LoVo (cell line): ENCODE measurements around the gene KBTBD13.
"Not testable (repeated sequence)": the region's sequence is repeated elsewhere in the genome, so short reads cannot be mapped to it uniquely, and the experiment has no call there.

Experiments used
- DNase-seq: peaks from one replicate; pipeline ENCODE4 v3.0.0-alpha.2; 2016; ENCODE audit warnings: low spot score

KBTBD13 gene

DNA sequence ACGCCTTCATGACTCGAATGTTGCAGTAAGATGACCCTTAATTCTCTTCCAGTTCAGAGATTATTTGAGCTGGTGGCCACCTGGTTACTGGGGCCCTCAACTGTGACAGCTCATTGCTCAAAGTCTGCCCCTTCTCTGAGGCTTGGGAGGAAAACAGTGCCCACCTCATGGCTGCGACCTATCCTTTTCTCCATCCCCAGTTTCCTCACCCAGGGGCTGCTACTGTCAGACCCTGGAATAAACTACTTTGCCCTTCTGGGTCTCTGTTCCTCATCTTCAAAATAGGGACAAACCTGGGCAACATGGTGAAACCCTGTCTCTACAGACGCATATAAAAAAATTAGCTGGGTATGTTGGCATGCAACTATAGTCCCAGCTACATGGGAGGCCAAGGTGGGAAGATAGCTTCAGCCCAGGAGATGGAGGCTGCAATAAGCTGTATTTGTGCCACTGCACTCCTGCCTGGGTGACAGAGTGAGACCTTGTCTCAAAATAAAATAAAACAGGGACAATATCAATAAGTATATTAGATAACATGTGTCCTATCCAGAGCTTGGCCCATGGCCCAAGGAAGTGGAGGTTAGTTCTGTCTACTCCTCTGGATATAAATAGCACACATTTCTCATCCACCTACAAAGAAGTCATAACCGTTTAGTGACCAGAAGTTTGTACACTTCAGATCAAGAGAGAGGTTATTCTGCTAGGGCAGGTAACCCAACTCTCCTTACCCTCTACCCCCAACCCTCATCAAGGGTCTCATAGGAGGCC lies 6.6 kb upstream of the KBTBD13 start:
- DNase-seq = no peak

DNA sequence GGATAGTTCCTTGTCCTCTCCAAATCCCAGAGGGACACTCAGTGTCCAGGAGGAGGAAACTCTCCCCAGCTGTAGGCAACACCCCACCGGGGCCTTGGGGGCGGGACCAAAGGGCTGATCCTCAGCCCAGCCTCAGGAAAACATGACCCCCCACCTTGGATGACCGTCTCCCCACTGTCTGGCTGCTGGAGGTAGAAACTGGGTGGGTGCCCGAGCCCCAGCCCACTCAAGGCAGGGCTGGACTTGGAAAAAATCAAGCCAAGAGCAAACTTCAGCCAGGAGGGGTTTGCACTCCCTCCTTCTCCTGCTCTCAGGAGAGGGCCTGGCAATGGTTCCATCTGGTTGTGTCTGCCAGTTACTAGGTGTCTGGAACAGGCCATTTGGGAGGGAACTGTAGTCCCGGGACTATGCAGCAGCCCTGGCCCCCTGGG lies 5.2 kb upstream of the KBTBD13 start:
- no peak for DNase-seq

DNA sequence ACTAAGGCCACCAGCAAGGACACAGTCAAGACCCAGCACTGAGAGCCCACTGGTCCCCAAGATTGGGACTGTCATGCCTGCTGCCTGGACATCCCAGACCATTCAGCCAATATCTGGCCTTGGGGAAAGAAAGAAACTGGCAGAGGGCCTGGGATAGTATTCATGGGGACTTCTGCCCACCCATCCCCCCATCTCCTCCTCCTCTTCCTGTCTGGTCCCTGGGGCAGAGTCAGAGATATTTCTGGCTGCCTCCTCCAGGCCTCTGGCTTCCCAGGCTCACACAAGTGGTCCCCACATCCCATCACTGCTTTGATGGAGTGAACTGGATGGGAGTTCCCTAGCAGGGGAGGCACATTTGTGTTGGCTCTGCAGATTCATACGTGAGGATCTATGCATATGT lies 4.5 kb upstream of the KBTBD13 start:
- no peak for DNase-seq

DNA sequence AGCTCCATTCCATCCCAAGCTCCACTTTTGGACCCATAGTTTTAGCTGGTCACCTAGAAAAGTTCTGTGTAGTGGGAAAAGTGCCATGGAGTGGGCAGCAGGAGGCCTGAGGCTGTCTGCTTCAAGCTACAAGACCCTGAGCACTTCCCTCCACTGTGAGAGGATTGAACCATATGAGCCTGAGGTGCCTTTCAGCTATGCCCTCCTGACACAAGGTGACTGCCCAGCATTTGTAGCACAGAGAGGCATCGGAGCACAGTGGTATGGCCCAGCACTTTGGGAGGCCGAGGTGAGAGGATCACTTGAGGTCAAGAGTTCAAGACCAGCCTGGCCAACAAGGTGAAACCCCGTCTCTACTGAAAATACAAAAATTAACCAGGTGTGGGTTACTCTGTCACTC lies 3.9 kb upstream of the KBTBD13 start:
- no peak for DNase-seq

DNA sequence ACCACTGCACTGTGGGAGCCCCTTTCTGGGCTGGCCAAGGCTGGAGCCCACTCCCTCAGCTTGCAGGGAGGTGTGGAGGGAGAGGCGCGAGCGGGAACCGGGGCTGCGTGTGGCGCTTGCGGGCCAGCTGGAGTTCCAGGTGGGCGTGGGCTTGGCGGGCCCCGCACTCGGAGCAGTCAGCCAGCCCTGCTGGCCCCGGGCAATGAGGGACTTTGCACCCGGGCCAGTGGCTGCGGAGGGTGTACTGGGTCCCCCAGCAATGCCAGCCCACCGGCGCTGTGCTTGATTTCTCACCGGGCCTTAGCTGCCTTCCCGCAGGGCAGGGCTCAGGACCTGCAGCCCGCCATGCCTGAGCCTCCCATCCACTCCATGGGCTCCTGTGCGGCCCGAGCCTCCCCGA lies 1.6 kb upstream of the KBTBD13 start:
- DNase-seq = not testable (repeated sequence)

DNA sequence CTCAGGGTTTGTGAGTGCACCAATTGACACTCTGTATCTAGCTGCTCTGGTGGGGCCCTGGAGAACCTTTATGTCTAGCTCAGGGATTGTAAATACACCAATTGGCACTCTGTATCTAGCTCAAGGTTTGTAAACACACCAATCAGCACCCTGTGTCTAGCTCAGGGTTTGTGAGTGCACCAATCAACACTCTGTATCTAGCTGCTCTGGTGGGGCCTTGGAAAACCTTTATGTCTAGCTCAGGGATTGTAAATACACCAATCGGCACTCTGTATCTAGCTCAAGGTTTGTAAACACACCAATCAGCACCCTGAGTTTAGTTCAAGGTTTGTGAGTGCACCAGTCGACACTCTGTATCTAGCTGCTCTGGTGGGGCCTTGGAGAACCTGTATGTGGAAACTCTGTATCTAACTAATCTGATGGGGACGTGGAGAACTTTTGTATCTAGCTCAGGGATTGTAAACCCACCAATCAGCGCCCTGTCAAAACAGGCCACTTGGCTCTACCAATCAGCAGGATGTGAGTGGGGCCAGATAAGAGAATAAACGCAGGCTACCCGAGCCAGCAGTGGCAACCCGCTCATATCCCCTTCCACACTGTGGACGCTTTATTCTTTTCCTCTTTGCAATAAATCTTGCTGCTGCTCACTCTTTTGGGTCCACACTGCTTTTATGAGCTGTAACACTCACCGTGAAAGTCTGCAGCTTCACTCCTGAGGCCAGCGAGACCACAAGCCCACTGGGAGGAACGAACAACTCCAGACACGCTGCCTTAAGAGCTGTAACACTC lies 745 bp upstream of the KBTBD13 start:
- not testable (repeated sequence) for DNase-seq

DNA sequence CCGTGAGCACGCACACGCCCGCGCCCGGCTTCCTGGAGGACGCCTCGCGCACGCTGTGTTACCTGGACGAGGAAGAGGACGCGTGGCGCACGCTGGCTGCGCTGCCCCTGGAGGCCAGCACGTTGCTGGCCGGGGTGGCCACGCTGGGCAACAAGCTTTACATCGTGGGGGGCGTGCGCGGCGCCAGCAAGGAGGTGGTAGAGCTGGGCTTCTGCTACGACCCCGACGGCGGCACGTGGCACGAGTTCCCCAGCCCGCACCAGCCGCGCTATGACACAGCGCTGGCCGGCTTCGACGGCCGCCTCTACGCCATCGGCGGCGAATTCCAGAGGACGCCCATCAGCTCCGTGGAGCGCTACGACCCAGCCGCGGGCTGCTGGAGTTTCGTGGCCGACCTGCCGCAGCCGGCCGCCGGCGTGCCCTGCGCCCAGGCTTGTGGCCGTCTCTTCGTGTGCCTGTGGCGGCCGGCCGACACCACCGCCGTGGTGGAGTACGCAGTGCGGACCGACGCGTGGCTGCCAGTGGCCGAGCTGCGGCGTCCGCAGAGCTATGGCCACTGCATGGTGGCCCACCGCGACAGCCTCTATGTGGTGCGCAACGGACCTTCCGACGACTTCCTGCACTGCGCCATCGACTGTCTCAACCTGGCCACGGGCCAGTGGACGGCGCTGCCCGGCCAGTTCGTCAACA lies 890 bp downstream of the KBTBD13 start:
- no peak for DNase-seq

DNA sequence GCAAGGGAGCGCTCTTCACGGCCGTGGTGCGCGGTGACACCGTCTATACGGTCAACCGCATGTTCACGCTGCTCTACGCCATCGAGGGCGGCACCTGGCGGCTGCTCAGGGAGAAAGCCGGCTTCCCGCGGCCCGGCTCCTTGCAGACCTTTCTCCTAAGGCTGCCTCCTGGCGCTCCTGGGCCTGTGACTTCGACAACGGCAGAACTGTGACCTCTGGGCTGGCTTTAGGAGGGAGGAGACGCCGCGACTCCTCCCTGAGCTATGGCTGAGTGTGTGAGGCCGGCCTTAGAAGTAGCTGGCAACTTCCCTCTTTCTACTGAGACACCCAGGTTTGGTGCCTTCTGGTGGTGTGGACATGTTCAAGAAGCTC lies 1.4 kb downstream of the KBTBD13 start:
- peak; percentile 83 for DNase-seq

DNA sequence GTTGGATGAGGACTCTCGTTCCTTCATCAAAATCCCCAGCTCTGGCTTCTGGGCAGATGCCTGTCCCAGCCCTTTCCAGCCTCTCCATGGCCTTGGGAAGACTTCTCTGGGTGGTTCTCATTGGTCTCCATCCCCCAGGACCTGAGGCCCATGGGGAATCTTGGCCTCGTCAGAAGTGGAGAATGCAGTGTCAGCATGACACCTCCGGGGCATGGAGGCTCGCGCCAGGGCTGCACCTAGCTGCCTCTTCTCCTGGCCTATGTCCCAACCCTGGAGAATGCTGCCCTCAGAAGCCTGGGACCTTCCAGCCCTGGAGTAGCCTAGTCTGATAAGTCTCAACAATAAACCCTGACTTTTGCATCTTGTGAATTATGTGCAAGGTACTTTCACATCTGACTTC lies 3.0 kb downstream of the KBTBD13 start:
- no peak for DNase-seq

DNA sequence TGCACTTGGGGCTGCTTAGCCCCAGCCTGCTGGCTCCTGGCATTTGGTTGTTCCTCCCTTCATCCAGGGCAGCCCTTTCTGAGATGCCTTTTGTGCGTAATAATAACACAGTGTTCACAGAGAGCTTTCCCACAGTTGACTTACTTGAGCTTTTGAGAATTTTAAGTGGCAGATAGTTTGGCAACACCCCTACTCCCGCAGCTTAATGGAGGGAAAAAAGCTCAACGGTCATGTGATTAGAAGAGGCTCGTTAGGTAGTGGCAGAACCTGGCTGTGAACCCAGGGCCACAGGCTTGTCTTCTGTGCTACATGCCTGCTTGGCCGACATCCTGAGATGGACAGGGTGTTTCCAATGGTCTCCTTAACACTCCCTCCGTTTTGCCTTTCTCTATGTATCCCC lies 4.7 kb downstream of the KBTBD13 start:
- no peak for DNase-seq

DNA sequence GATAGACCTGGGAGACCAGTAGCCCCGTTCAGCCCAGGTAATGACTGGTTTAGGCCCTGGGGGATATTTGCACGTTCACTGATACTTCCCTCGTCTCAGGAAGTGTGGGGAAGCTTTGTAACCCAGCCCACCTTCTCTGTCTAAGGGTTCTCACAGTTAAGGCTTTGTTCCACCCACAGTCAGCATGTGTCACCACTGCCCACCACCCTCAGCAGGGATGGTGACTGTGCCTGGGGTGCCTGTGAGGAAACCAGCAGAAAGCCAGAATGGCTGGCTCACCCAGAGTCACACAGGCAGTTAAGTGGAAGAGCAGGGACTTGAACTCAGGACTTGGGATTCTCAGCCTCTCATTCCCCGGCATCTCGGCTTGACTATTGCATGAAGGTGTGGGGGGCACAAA lies 5.2 kb downstream of the KBTBD13 start:
- DNase-seq = no peak

DNA sequence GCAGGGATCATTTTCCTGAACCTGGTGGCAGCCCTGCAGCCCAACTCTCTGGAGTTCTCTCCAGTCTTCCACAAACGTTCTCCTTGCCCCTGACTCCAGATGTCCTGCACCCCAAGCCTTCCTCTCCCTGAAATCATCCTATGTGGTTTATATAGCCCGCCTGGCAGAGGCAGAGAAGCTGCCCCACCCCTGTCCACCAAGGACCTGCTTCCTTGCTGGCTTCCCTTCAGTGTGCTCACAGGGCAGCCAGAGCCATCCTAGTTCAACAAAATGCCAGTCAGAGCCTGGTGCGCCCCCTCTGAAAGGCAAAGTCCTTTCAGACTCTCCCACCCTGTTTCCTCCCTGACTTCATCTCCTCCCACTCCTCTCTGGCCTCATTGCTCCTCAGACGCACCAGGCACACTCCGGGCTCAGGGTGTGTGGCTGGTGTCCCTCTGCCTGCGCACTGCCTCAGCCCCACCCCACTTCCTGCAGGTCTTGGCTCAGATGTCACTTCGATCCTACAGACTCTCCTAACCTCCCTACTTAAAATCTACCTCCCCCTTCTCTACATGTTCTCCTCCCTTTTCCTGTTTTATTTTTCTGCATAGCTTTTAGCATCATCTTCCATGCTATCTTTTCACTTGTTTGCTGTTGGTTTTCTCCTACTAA lies 5.9 kb downstream of the KBTBD13 start:
- DNase-seq = peak; percentile 20

DNA sequence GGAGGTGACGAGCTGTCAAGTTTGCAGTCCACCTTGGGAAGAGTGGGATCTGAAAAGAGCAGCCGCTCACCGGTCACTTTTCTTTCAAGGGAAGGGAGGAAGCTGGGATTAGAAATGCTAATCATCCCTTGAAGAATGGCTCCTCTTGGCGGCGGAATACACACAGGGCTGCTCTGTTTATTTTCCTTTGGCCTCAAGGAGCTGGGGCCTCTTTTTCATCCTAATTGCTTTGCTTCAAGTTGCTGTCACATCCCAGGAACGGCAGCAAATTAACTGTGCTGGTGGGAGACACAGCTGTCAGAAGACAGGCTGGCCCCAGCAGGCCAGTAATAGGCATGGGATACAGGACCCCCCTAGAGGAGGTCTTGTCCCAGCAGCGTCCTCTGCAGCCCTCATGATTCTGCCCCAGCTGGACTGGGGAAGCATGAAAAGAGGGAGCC lies 6.7 kb downstream of the KBTBD13 start:
- no peak for DNase-seq

DNA sequence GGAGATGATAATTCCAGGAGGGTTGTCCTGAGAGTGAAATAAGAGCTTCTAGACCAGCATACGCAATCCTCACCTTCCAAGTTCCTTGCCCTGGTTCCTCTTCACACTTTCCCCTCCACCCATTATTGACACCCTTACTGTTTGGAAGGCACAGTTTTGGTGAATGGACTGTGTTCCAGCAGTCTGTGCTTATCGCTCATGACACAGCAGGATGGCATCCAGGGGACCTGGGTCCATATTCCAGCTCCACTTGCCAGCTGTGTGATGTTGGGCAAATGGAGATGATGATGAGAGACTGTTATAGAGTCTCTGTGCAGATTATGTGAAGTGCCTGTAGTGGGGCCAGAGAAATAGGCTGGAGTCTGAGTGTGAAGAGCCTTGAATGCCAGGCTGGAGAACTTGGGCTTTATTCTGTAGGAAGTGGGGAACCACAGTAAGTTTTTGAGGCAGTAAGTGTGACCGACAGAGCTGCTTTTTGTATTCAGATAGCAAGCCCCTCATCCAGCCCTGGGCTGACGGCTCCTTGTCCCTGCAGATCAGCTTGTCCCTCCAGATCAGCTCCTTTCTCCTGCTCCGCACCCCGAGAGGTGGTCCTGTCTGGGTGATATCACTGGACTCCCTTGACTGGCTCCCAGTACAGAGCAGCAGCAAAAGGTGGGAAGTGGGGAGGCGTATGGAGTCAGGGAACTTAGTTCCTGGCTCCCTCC lies 8.1 kb downstream of the KBTBD13 start:
- no peak for DNase-seq

DNA sequence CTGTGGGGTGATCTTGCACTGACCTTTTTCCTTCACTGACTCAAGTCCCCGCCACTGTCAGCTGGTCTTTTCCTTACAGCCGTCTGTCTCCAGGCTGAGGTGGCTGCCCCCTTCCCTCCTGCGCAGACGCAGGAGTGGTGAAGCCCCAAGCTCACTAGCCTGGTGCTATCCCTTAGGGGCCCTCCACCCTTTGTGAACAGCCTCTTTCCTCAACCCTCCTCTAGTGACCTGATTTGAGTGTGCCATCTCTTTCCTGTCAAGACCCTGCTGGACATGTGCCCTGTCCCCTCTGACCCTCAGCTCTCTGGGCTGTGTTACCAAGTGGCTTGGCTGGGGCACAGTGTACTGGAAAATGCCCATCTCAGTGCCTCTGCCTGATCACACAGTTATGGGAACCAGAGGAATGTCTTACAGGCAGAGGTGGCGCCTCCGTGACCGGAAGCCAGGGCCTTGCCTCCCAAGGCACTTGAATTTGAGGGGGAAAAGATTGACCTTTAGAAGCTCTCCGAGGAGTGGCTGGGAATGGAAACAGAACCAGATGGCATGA lies 8.7 kb downstream of the KBTBD13 start:
- no peak for DNase-seq

DNA sequence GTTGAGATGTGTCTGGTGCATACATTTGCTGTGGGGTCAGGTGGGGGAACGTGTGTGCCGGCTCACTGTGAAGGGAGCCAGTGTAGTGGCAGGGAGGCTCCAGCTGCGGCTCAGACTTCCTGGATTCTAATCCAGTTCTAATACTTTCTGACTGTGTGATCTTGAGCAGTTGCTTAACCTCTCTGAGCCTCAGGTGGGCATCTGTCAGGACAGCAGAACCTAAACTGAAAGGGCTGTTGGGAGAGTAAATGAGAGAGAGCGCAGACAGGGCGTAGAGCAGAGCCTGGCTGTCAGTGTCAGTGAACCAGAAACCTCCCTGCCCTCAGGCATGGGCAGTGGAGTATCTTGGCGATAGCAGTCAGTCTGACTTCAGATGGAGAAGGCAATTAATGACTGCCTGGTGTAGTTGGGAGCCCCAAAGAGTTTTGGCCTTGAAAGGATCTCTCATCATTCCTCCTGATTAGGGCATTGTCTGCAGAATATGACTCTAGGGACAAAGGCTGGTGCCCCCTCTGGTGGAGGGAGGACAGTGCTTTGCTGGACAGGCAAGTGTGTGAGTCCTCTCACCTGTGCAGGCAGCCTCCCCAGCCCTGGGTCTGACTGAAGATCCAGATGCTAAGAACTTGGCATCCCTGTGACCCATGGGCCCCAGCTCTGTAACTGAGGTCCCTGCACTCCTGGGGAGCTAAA lies 9.6 kb downstream of the KBTBD13 start:
- DNase-seq = no peak

DNA sequence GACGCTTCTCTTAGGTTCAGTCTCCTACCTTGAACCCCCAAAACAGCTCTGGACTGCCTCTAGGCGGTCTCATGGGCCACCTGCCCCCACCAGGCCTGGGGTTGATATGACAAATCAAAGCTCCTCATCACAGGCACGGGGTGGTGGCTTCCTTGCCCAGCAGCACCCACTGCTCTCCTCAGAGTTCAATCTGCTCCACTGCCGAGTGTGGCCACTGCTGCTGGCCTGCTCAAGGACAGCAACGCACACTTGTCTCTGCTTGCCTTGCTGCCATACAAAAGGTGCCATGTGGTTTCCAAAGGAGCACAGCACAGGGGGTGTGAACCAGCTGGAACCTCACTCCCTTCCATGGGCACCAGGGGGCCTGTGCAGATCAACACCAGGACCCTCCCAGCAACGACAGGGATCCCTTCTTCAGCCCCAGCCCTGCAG lies 10.2 kb downstream of the KBTBD13 start:
- no peak for DNase-seq

DNA sequence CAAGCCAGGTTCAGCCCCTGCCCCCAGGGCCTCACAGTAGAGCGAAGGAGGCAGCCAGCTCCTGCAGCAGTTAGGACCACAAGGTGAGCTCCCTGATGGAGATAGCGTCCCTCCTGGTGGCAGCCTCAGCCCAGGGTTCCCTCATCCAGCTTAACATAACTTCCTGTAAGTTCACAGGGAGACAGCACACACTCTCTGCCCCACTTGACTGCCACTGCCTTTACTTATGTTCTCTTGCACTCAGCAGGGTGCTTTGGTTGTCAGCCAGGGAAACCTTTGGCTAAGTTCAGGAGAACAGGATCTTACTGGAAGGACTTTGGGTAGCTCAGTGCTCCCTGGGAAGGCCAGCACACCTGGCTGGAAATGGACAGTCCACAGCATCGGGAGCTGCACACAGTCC lies 10.9 kb downstream of the KBTBD13 start:
- no peak for DNase-seq

DNA sequence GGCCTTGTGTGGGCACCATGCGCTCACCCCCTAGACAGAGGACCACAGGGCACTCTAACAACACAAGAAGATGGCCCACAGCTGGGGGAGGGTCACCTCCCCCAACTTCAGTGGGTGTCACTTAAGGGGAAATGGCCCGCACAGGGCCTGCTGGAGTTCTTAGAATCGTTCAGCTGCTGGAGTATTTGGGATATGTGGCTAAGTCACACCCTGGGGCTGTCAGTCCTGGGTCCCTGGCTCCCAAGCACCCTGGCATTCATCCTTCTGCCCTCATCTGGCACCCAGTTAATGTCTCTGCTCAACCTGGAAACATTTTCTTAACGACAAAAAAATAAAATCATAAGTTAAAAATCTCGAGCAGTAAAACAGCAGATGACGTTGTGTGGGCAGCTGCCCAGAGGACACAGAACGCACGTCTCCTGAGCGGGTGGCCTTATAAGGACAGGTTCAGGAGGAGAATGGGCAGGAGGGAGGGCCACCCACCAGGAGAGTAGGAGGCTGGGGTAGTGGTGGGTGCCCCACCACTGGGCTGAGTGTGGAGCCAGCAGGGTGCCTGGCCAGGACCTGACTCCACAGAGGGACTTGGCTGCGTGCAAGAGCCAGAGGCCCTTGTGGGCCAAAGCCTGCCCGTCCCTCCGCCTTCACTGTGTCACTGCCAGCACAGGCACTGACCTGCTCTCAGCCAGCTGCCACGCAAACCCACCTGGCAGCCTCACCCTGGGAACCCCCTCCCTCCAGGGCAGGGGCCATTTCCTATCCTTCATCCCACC lies 11.5 kb downstream of the KBTBD13 start:
- no peak for DNase-seq

DNA sequence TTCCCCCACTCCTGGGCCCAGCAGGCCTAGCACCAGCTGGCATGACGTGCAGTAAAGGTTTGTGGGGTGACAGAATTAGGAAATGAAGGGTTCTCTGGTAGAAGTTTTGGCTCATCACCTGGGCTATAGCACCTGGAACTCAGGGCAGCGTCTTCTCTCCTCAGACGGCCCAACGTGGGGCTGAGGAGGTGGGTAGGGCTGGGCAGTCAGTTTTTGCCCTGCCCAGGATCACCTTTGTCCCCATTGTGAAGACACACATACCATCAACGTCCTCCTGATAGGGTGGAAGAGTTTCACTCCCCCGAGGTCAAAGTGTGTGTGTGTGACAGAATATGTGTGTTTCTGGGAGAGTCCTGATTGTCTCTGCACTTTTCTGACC lies 12.1 kb downstream of the KBTBD13 start:
- DNase-seq = peak; percentile 31
